HCT116 (cell line): ENCODE results near the gene NGFR. TPM values are rescaled to one million over a fixed set of nuclear protein-coding genes. Genes with fewer than 3 reads are reported as not detected.

ENCODE experiments used
- CEBPB ChIP-seq: IDR thresholded peaks from 2 replicates; pipeline ENCODE4 v1.6.1; 2012; ENCODE audit warnings: low read depth
- EGR1 ChIP-seq: IDR thresholded peaks from 2 replicates; pipeline ENCODE4 v1.6.1; 2012; ENCODE audit warnings: low read depth
- ELF1 ChIP-seq: IDR thresholded peaks from 2 replicates; pipeline ENCODE4 v1.6.1; 2012; ENCODE audit warnings: low read depth, borderline replicate concordance
- FOSL1 ChIP-seq: IDR thresholded peaks from 2 replicates; pipeline ENCODE4 v1.6.1; 2012; ENCODE audit warnings: low read depth
- JUND ChIP-seq: IDR thresholded peaks from 2 replicates; pipeline ENCODE4 v1.6.1; 2012
- RAD21 ChIP-seq: IDR thresholded peaks from 2 replicates; pipeline ENCODE4 v1.6.1; 2012; ENCODE audit warnings: low read depth, mild to moderate bottlenecking
- YY1 ChIP-seq: IDR thresholded peaks from 2 replicates; pipeline ENCODE4 v1.6.1; 2011; ENCODE audit warnings: low read length, low read depth, moderate library complexity, mild to moderate bottlenecking; ENCODE audit not compliant: insufficient replicate concordance; ENCODE audit errors: extremely low read depth
- ZNF274 ChIP-seq: fragments of 200-500 bp; sonication (Bioruptor generic); IDR thresholded peaks from 2 replicates; pipeline ENCODE4 v1.6.1; 2014; ENCODE audit warnings: mild to moderate bottlenecking, low read depth, low read length, inconsistent platforms
- total RNA-seq: library from RNA; stranded (reverse); gene quantifications from one replicate; pipeline ENCODE4 v1.2.1, GENCODE V29; 2021; ENCODE audit not compliant: unreplicated experiment
- TF ChIP-seq, protein P1 (sequence below): IDR thresholded peaks from 2 replicates; pipeline ENCODE4 v1.6.1; 2012; ENCODE audit warnings: low read depth
- TF ChIP-seq, protein P2 (sequence below): IDR thresholded peaks from 2 replicates; pipeline ENCODE4 v1.6.1; 2011; ENCODE audit warnings: mild to moderate bottlenecking, low read length, moderate library complexity; ENCODE audit not compliant: insufficient replicate concordance; ENCODE audit errors: extremely low read depth
- TF ChIP-seq, protein P3 (sequence below): IDR thresholded peaks from 2 replicates; pipeline ENCODE4 v1.6.1; 2012

Gene NGFR
- total RNA-seq, 1 experiment from 2014 or later: 6.1 TPM

DNA sequence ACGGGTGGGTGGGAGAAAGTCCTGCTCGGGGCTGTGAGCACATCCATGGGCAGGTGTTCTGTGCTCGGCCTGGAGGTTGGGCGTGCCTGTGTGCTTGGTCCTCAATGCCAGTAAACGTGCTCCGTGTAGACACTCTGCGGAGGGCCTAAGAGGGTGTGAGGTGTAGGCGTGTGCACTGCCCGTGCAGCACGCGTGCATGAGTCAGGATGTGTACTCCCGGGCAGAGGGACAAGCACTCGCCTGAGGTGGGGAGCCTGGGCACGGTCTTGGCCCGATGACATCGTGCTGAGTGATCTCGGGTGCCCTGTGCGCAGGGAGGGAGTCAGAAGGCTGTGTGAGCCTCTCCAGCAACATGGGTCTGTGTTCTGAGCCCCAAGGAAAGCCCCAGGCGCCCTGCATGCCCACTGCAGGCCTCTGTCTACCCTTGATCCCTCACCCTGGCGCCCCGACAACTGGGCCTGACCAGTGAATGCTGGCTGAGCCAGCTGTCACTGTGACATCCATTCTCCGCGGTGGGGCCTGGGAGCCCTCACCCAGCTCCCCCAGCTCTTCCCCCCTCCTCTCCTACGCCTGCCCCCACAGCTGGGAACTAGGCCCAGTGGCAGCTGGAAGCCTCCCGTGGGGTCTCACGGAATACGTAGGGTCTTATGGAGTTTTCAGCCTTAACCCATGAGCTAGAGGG is 57.1 kb downstream of the NGFR start (continued):
- TF ChIP-seq, protein P1, sequence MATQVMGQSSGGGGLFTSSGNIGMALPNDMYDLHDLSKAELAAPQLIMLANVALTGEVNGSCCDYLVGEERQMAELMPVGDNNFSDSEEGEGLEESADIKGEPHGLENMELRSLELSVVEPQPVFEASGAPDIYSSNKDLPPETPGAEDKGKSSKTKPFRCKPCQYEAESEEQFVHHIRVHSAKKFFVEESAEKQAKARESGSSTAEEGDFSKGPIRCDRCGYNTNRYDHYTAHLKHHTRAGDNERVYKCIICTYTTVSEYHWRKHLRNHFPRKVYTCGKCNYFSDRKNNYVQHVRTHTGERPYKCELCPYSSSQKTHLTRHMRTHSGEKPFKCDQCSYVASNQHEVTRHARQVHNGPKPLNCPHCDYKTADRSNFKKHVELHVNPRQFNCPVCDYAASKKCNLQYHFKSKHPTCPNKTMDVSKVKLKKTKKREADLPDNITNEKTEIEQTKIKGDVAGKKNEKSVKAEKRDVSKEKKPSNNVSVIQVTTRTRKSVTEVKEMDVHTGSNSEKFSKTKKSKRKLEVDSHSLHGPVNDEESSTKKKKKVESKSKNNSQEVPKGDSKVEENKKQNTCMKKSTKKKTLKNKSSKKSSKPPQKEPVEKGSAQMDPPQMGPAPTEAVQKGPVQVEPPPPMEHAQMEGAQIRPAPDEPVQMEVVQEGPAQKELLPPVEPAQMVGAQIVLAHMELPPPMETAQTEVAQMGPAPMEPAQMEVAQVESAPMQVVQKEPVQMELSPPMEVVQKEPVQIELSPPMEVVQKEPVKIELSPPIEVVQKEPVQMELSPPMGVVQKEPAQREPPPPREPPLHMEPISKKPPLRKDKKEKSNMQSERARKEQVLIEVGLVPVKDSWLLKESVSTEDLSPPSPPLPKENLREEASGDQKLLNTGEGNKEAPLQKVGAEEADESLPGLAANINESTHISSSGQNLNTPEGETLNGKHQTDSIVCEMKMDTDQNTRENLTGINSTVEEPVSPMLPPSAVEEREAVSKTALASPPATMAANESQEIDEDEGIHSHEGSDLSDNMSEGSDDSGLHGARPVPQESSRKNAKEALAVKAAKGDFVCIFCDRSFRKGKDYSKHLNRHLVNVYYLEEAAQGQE: no peak
- TF ChIP-seq FOSL1: no peak
- no peak for TF ChIP-seq JUND
- TF ChIP-seq, protein P2, sequence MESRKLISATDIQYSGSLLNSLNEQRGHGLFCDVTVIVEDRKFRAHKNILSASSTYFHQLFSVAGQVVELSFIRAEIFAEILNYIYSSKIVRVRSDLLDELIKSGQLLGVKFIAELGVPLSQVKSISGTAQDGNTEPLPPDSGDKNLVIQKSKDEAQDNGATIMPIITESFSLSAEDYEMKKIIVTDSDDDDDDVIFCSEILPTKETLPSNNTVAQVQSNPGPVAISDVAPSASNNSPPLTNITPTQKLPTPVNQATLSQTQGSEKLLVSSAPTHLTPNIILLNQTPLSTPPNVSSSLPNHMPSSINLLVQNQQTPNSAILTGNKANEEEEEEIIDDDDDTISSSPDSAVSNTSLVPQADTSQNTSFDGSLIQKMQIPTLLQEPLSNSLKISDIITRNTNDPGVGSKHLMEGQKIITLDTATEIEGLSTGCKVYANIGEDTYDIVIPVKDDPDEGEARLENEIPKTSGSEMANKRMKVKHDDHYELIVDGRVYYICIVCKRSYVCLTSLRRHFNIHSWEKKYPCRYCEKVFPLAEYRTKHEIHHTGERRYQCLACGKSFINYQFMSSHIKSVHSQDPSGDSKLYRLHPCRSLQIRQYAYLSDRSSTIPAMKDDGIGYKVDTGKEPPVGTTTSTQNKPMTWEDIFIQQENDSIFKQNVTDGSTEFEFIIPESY: no peak
- no peak for TF ChIP-seq EGR1
- TF ChIP-seq, protein P3, sequence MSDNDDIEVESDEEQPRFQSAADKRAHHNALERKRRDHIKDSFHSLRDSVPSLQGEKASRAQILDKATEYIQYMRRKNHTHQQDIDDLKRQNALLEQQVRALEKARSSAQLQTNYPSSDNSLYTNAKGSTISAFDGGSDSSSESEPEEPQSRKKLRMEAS: no peak
- TF ChIP-seq YY1: no peak
- no peak for TF ChIP-seq ZNF274
- TF ChIP-seq CEBPB: no peak
- no peak for TF ChIP-seq ELF1
- TF ChIP-seq RAD21: no peak
